GM21528 (cell line): ENCODE results near the gene OLFM1.

ENCODE experiments used
- ATAC-seq: cut with Tn5 transposase; IDR thresholded peaks from one replicate; pipeline ENCODE4 v1.9.1; 2021; ENCODE audit warnings: mild to moderate bottlenecking, moderate library complexity; ENCODE audit not compliant: unreplicated experiment, low FRiP score

Gene OLFM1

DNA sequence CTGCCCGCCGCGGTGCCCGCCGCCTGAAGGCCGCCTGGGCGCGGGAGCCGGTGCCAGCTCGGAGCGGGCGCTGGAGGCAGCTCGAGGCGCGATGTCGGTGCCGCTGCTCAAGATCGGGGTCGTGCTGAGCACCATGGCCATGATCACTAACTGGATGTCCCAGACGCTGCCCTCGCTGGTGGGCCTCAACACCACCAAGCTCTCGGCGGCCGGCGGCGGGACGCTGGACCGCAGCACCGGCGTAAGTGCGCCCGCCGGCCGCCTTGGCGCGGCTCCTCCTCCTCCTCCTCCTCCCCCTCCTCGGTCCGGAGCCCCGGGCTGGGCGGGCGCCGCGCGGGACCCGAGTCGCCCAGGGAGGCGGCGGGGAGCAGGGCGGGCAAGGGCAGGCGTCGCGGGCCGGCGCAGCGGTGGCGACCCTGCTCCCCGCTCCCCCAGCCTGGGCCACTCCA lies 455 bp downstream of the OLFM1 start:
- no peak for ATAC-seq

DNA sequence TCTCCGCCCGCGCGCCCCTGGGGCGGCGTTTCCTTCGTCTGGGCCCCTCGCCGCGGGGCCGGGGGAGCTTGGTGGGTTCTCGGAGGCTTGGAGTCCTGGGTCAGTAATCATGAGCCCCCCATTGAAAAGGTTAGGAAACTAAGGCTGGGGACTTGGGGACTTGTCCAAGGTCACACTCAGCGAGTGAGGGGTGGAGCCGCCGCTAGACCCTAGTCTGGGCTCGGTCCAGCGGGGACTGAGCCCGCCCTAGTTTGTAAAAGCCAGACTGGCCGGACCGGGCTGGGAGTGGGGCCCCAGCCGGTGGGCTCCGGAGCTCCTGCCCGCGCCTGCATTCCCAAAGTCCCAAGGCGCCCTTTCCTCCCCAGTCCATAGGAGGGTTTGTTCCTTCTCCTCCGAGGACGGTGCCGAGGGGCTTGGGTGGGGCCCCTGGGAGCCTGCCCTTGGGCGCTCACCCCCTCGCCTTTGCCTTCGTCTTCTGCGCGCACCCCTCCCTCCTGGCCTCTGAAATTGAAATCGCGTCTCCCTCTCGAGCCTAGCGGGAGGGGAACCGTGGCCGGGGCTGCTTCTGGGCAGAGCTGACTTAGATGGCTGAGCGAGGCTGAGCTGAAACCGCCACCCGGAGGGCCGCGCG lies 995 bp downstream of the OLFM1 start:
- no peak for ATAC-seq

DNA sequence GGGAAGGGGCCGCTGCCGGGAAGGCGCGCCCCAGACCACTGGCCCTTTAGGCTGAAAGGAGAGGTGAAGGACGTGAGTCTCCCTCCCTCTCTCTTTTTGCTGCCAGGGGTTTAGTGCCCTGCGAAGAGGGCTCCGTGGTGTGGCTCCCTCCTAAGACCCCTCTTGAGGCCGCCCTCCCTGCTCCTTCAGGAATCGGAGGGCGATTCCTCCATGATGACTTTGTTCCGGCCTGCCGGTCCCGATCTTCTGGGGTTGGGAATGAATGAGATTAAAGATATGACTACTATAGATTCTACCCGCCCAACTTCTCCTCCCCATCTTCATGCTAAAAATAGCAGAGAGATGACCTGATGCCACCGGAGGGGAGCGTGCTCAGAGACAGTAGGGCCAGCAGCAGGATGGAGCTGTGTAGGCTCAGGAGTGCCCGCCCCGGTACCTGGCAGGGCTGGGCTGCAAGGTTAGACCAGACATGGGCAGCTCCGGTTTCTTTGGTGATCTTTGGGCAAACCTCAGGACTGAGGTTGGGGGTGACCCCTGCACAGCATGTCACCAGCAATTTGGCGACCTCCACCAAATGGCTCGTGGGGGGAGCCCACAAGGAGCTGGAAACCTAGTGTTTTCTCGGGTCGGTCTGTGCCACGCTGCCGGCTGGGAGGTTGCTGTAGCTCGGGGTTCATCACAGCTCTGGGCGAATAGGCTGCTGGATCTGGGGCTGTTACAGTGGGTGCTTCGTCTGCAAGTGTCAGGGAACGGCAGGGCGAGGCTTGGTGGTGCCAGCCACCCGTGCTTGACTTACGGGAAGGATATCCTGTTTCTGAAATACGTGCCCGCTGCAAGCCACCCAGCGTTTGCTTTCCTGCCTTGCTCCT lies 1.7 kb downstream of the OLFM1 start:
- ATAC-seq, result no peak

DNA sequence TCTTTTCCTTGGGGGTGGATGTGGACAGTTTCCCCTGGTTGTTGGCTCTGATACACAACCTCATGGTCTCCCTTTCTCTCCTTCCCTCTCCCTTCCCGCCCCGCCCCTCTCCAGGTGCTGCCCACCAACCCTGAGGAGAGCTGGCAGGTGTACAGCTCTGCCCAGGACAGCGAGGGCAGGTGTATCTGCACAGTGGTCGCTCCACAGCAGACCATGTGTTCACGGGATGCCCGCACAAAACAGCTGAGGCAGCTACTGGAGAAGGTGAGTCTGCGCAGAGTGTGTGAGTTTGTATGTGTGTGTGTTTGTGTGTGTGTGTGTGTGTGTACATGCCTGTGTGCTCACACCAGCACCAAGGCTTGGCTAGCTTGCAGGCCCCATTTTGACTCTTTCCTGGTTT lies 2.6 kb downstream of the OLFM1 start:
- ATAC-seq, result no peak

DNA sequence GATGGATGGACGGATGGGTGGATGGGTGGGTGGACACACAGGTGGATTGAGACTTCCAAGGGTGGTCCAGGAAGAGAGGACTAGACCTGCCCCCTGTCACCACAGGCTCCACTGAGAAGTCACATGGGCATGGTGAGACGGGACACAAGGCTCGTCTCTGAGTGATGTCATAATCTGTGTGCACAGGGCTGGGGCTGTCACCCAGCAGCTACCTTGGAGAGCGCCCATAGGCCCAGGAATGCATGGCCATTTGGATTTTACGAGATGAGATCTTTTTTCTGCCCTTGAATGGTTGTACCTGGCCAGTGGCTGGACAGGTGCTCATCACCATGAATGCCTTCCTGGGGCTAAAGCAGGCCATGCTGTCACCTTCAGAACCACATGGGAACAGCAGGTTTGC lies 3.1 kb downstream of the OLFM1 start:
- ATAC-seq, result no peak

DNA sequence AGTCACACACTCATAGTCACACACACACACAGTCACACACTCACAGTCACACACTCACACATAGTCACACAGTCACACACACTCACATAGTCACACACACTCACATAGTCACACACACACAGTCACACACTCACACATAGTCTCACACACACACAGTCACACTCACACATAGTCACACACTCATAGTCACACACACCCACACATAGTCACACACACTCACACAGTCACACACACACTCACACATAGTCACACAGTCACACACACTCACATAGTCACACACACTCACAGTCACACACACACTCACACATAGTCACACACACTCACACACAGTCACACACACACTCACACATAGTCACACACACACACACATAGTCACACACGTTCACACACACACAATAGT lies 4.1 kb downstream of the OLFM1 start:
- no peak for ATAC-seq

DNA sequence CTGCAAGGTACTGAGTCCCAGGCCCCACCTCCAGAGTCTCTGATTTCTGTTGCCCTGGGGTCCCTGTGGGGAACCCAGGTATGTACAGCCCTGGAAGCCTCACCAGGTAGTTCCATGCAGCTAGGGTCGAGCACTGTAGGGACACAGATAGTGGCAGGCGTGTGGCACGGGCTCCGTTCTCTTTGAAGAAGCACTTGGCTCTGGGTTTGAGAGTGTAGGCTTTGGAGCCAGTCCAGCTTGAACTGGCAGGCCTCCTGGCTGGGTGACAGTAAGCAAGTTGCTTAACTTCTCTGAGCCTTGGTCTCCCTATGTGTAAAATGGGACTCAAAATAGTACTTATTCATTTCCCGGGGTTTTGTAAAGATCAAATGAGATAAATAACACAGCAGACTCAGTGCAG lies 5.6 kb downstream of the OLFM1 start:
- no peak for ATAC-seq

DNA sequence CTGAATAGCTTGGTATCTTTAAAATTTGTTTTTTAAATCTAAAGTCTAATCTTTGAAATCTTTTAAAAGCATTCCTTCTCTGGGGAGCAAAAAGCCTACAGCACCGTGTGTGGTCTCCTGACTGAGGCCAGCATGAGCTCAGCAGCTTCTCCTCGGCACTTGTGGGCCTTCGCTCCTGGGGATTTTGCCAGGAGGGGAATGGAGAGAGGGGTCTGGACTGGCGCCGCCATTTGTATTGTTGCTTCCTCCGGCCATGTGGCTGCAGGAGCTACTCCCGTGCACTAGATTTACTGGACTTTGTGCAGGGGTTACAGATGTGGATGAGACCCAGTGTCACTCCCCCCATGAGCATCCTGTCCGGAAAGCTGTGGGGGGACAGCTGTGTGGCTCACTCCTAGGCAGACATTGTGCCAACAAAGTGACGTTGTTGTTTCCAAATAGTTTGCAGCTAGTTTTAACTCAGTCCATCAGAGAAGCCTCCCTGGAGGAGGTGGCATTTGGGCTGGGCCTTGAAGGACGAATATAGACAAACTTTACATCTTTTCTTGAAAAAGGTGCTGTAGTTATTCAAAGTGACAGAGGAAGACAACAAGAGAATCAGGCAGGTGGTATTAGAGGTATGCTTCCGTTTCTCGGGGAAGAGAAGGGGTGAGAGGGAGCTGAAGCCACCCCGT lies 6.6 kb downstream of the OLFM1 start:
- no peak for ATAC-seq

DNA sequence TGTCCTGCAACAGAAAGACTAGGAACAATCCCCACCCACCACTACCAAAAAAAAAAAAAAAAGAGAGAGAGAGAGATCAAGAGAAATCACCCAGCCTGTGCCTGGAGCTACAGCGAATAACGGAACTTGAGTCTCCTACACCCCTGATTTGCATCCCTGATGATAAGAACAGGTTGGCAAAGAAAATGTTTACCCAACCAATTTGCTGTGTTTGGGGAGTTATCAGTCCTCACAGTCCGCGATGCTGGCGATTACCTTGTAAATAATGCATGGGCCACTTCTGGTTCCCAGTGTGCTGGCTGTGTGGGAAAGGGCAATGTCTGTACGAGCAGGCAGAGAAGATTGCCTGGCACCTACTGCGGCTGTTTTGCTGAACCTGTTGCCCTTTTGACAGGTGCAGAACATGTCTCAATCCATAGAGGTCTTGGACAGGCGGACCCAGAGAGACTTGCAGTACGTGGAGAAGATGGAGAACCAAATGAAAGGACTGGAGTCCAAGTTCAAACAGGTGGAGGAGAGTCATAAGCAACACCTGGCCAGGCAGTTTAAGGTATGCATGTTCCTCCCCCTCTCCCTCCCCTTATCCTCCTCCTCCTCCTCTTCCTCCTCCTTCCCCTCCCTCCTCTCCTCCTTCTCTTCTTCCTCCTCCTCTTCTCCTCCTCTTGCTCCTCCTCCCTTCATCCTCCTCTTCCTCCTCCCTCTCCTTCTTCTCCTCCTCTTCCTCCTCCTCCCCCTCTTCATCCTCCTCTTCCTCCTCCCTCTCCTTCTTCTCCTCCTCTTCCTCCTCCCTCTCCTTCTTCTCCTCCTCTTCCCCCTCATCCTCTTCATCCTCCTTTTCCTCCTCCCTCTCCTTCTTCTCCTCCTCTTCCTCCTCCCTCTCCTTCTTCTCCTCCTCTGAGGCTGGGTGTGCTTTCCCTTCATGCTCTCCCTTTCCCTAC lies 8.3 kb downstream of the OLFM1 start:
- ATAC-seq, result no peak

DNA sequence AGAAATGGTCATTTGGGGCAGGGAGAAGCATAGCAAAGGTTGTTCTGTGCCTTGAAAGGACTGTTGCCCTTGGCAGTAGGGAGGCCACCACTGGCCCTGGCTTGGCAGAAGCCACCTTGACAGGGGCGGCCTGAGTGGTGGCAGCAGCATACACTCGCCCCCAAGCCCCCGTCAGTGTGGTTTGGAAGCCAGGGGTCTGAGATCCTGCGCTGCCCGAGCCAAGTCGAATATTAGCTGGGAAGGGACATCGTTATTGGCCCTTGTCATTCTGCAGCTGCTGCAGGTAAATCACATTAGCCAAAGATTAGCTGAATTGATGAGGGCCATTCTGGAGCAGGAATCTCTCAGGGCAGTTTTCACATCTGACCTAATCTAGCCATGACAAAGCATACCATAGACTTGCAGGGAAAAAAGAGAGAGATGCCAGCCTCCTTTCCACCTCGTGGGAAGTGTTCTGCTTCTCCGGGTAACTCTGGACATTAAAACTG lies 9.0 kb downstream of the OLFM1 start:
- no peak for ATAC-seq

DNA sequence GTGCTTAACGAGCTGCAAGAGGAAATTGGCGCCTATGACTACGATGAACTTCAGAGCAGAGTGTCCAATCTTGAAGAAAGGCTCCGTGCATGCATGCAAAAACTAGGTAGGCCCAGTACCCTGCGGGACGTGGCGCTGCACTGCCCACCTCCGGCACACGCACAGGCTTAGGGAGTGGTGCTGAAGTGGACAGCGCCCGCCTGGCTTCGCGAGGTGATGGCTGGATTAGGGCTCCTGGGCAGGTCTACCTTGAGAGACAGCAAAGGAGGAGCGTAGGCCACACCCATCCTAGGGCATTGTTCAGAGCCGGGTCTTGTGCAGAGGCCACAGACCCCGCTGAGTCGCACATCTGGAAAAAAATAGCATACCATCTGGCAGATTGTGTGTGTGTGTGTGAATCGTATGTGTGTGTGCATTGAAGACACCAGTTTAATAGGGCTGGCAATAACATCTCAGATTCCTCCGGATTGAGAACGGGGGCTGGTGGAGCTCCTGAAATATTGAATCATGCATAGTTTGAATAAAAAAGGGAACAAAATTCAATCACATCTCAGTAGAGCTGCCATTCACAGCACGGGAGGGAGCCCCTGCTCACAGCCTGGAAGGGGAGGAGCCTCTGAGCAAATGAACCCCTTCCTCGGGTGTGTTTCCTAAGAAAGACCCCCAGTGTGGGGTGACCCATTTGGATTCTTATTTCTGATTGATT lies 11.1 kb downstream of the OLFM1 start:
- no peak for ATAC-seq

DNA sequence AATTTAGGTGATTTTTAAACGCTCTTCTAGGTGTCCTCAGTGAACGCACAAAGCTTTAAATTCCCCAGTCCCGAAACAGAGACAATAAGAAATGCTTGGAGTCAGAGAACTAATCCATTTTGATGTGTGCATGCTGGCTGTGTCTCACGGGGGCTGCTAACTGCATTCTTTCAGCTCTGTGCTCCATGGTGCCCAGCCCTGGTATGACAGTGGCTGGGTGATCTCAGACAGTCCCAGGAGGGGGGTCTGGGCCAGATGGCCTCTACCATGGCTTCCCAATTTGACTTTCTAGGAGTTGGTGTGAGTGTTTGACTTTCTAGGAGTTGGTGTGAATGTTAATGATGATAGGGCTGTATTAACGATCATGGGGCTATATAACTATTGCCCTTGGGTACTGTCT lies 12.1 kb downstream of the OLFM1 start:
- no peak for ATAC-seq

DNA sequence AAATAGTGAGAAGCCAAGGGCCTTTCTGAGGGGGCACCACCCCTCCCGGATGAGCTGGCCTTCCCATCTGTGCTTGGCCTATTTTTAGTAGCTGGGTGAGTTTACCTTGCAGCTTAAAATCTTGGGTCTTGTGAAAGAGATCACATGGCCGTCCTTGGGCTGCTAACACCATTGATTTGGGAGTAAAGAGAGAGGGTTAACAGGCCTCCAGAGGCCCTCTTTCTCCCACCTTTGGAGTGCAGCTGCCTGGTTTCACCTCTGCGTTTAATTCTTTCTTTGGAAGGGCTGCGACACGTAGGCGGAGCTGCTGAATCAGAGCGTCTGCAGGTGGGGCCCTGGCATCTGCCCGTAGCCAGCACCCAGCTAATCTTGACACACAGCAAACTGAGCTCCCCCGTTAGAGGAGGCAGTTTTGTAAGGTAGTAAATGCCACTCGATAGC lies 12.8 kb downstream of the OLFM1 start:
- ATAC-seq, result no peak

DNA sequence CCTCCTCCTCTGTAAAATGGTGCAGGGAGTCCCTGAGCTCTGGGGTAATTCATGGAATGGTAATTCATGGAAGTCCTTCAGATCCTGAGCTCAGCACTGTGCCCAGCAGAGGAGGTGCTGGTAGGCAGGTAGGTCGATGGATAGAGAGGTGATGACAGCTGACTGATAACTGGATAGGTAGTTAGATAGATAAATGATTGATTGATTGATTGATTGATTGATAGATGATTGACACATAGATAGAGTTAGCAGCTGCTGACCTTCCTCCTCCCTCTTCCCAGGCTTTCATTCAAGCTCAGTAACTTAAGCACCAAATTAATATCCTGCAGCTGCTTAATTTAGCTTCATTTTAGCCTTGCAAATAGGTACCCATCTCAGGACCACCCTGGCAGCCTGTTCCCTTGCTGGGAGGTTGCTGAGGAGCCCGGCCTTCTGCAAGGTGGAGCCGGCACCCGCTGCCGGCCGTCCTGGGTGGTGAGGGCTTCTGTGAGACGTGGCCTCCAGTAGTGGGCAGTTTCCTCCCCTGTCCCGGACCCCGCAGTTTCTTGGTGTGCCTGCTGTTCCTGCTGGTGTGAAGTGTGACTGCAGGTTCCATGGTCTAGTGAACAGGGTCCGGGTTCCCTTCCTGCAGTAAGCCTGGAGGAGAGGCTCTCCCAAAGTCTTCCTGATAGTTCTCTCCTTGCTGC lies 13.4 kb downstream of the OLFM1 start:
- no peak for ATAC-seq

DNA sequence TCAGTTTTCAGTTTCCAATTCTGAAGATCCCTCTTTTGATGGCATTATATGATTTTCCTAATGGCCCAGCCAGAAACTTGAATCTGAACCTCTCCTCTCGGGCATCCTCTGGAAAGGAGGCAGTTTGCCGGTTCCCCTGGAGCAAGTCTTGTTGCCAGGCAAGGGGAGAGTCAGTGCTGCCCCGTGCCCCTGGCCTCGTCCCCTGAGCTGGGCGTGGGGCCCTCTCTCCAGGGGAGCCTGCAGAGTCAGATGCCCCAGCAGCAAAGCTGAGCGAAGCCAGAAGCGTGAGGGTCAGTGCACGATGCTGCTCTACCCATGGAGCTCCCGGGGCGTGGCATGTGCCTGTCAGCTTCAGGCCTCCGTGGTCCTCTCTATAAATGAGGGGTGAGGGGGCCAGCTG lies 14.0 kb downstream of the OLFM1 start:
- ATAC-seq, result no peak

DNA sequence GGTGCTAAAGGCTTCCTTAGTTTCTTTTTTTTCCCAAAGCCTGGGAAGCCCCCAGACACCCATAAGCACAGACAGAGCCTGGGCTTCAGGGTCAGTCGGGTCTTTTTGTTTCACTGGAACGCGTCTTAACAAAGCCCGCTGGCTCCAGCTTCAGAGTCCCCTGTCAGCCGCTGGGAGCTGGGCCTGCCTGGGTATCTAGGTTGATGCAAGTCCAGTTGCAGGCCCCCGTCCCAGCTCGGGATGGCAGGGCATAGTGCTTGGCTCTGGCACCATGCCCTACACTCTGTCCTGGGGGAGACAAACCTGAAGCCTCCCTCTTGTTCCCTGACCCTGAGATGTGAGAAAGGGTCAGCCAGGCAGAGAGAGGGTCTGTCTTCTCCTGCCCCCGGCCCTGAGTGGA lies 14.5 kb downstream of the OLFM1 start:
- ATAC-seq, result no peak

DNA sequence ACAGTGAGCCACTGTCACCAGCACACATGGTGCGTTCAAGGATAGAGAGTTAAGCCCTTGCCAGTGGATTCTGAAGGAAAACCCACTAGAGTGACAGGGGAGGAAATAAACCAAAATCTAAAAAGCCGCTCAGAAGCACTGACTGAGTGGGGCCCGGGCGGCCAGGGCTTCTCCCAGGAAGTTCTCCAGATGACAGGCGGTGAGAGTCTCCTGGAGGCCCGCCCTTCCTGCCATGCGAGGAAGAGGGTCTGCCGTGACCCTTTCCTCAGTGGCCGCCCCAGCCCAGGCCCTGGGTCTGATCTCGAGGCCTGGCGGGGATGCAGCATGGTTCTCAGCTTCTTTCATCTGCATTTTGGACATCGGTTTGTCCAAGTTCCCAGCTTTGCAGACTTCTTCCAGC lies 14.9 kb downstream of the OLFM1 start:
- ATAC-seq, result no peak

DNA sequence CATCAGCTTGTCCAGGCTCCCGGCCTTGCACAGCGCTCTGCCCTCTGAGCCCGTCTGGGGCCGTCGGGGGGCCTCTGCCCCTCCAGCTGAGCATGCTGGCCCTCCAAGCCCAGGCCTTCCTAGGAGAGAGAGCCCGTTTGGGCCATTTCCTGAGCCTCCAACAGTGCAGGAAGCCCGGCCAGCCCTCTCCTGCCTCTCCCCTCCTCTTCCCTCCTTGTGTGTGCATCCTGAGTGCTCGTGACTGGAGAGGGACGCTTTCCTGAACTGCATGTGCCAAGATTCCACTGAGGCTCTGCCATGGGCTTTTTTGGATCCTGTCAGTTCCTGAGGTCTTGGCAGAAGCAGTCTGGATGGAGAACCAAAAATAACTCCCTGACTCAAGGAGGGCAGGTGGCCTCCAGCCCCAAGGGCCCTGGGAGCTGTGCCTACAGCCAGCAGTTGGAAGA lies 15.6 kb downstream of the OLFM1 start:
- ATAC-seq, result no peak
